Amniotic stem cell (primary cell): ENCODE results near the gene SOCS2.
"Not testable (repeated sequence)": the region's sequence is repeated elsewhere in the genome, so short reads cannot be mapped to it uniquely, and the experiment has no call there.

Experiments used
- DNase-seq: peaks from one replicate; lab custom pipeline; 2025; lab: John Stamatoyannopoulos, UW

SOCS2 gene

GRCh38 chr12:93593843-93594242, 21.4 kb downstream of the SOCS2 start:
- no peak for DNase-seq

- no peak for DNase-seq
Observed at GRCh38 chr12:93594766-93595311, 22.4 kb downstream of the SOCS2 start.

- DNase-seq: no peak
Observed at GRCh38 chr12:93595351-93595750, 22.9 kb downstream of the SOCS2 start.

GRCh38 chr12:93597608-93598007, 25.1 kb downstream of the SOCS2 start:
- no peak for DNase-seq

GRCh38 chr12:93599192-93599591, 26.7 kb downstream of the SOCS2 start:
- no peak for DNase-seq

- DNase-seq: no peak
Observed at GRCh38 chr12:93601591-93601990, 29.1 kb downstream of the SOCS2 start.

GRCh38 chr12:93602897-93603668, 30.6 kb downstream of the SOCS2 start:
- no peak for DNase-seq

- no peak for DNase-seq
Observed at GRCh38 chr12:93603762-93604161, 31.3 kb downstream of the SOCS2 start.

- no peak for DNase-seq
Observed at GRCh38 chr12:93608313-93608712, 35.8 kb downstream of the SOCS2 start.

GRCh38 chr12:93609281-93610192, 37.1 kb downstream of the SOCS2 start:
- DNase-seq: no peak

GRCh38 chr12:93612776-93613175, 40.3 kb downstream of the SOCS2 start:
- no peak for DNase-seq

GRCh38 chr12:93614917-93615596, 42.6 kb downstream of the SOCS2 start:
- DNase-seq: no peak

GRCh38 chr12:93616584-93617101, 44.2 kb downstream of the SOCS2 start:
- no peak for DNase-seq

- DNase-seq: no peak
Observed at GRCh38 chr12:93618891-93619410, 46.5 kb downstream of the SOCS2 start.

- DNase-seq: no peak
Observed at GRCh38 chr12:93621986-93622385, 49.5 kb downstream of the SOCS2 start.

GRCh38 chr12:93622485-93622884, 50.0 kb downstream of the SOCS2 start:
- DNase-seq: no peak

GRCh38 chr12:93624595-93625294, 52.3 kb downstream of the SOCS2 start:
- DNase-seq: peak; percentile 80

GRCh38 chr12:93625295-93625645, 52.8 kb downstream of the SOCS2 start:
- DNase-seq: not testable (repeated sequence)

- no peak for DNase-seq
Observed at GRCh38 chr12:93626160-93626559, 53.7 kb downstream of the SOCS2 start.
